Natural killer cell (primary cell): ENCODE measurements around the gene NLRP4. TPM values are rescaled to one million over a fixed set of nuclear protein-coding genes. Genes with fewer than 3 reads are reported as not detected.

Experiments
- ATAC-seq, 3 donors: fragments of 150-1000 bp in 2 of 3; fragments of 200-7000 bp in 1 of 3; cut with Tn5 transposase; 1 replicate in 1 of 3; 2 replicates in 2 of 3; pipeline ENCODE4 v1.10.0; 2021; ENCODE audit warnings: mild to moderate bottlenecking in 2 of 3, moderate library complexity in 2 of 3
- DNase-seq, 2 donors: peaks; one replicate each; pipeline versions ENCODE4 v3.0.0 to v3.0.0-alpha.2; 2013 to 2021; ENCODE audit warnings: mixed read lengths in 1 of 2
- H3K27ac ChIP-seq: one replicate; pipeline ENCODE4 v1.5.1; 2013; ENCODE audit warnings: mild to moderate bottlenecking, low read length
- H3K27me3 ChIP-seq: one replicate; pipeline ENCODE4 v1.6.1; 2013; ENCODE audit warnings: low read length; ENCODE audit not compliant: control insufficient read depth, insufficient read depth
- H3K36me3 ChIP-seq: one replicate; pipeline ENCODE4 v1.6.1; 2013; ENCODE audit warnings: low read length; ENCODE audit not compliant: control insufficient read depth, insufficient read depth
- H3K4me1 ChIP-seq: one replicate; pipeline ENCODE4 v1.6.1; 2013; ENCODE audit warnings: low read length; ENCODE audit not compliant: control insufficient read depth, insufficient read depth
- H3K4me3 ChIP-seq: one replicate; pipeline ENCODE4 v1.5.1; 2013; ENCODE audit warnings: low read length
- H3K9me3 ChIP-seq: one replicate; pipeline ENCODE4 v1.6.1; 2013; ENCODE audit warnings: low read length; ENCODE audit not compliant: control insufficient read depth, insufficient read depth
- H3K27ac Mint-ChIP-seq, 2 donors: one replicate each; pipeline ENCODE4 v1.8.0; 2022; ENCODE audit warnings: mild to moderate bottlenecking in 2 of 2, mixed read lengths in 2 of 2, moderate library complexity in 1 of 2
- H3K27me3 Mint-ChIP-seq, 2 donors: one replicate each; pipeline ENCODE4 v1.8.0; 2022; ENCODE audit warnings: low read depth in 2 of 2, mixed read lengths in 2 of 2
- H3K36me3 Mint-ChIP-seq: one replicate; pipeline ENCODE4 v1.8.0; 2022; ENCODE audit warnings: mixed read lengths
- H3K4me1 Mint-ChIP-seq, 2 donors: one replicate each; pipeline ENCODE4 v1.8.0; 2022; ENCODE audit warnings: mixed read lengths in 2 of 2
- H3K4me3 Mint-ChIP-seq: one replicate; pipeline ENCODE4 v1.8.0; 2022; ENCODE audit warnings: mild to moderate bottlenecking, moderate library complexity, mixed read lengths
- H3K9me3 Mint-ChIP-seq, 2 donors: one replicate each; pipeline ENCODE4 v1.8.0; 2022; ENCODE audit warnings: mixed read lengths in 2 of 2
- WGBS: methylation state at CpG from one replicate; pipeline ENCODE4 v1.1.7; 2013; ENCODE audit warnings: missing lambda C conversion rate; ENCODE audit not compliant: insufficient coverage; 5-methylcytosine and 5-hydroxymethylcytosine counted together
- intact Hi-C: fragments of 100-400 bp; cut with micrococcal nuclease; formaldehyde crosslinking; loops from one replicate; pipeline ENCODE4 v1.14.2; 2022
- total RNA-seq, 4 donors: library from RNA; stranded (reverse); fragments of 120-200 nt in 1 of 4; gene quantifications; one replicate each; pipeline versions ENCODE4 v1.2.3 to v1.2.4, GENCODE V29; 2013 to 2022
- TF ChIP-seq, protein P1 (sequence below): fragments of 200-600 bp; IDR thresholded peaks from one replicate; pipeline ENCODE4 v1.8.0; 2022; ENCODE audit warnings: antibody characterized with exemption

The NLRP4 gene
- total RNA-seq, 3 donors from 2014 or later (not counting 1 experiment from before 2014, with no cell fraction given): not detected

DNA sequence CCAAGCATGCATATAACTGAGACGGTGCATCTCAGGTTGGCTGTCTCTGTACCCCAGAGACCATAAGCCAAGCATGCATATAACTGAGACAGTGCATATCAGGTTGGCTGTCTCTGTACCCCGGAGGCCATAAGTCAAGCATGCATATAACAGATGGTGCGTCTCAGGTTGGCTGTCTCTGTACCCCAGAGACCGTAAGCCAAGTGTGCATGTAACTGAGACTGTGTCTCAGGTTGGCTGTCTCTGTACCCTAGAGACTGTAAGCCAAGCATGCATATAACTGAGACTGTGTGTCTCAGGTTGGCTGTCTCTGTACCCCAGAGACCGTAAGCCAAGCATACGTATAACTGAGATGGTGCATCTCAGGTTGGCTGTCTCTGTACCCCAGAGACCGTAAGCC lies 30.8 kb downstream of the NLRP4 start:
- ATAC-seq (no peak), DNase-seq (no peak)
- H3K9me3 Mint-ChIP-seq: peaks cover 4 to 8% of the 10 kb centered on the region in 2 donors
- intact Hi-C loops: no loop called here
- no peaks in the 10 kb centered on the region for H3K4me1 Mint-ChIP-seq
- H3K36me3 Mint-ChIP-seq: no peaks in the 10 kb centered on the region
- no peak overlapping the region for H3K27ac Mint-ChIP-seq
- Histone ChIP-seq H3K4me1 (no peaks in the 10 kb centered on the region), H3K27ac (no peak overlapping the region), H3K9me3 (peaks cover 10% of the 10 kb centered on the region), H3K4me3 (no peak overlapping the region), H3K27me3 (no peaks in the 10 kb centered on the region), H3K36me3 (no peaks in the 10 kb centered on the region)
- no peak overlapping the region for H3K4me3 Mint-ChIP-seq
- WGBS: 91% methylated on average over 7 of the region's 7 CpGs
- TF ChIP-seq, protein P1, sequence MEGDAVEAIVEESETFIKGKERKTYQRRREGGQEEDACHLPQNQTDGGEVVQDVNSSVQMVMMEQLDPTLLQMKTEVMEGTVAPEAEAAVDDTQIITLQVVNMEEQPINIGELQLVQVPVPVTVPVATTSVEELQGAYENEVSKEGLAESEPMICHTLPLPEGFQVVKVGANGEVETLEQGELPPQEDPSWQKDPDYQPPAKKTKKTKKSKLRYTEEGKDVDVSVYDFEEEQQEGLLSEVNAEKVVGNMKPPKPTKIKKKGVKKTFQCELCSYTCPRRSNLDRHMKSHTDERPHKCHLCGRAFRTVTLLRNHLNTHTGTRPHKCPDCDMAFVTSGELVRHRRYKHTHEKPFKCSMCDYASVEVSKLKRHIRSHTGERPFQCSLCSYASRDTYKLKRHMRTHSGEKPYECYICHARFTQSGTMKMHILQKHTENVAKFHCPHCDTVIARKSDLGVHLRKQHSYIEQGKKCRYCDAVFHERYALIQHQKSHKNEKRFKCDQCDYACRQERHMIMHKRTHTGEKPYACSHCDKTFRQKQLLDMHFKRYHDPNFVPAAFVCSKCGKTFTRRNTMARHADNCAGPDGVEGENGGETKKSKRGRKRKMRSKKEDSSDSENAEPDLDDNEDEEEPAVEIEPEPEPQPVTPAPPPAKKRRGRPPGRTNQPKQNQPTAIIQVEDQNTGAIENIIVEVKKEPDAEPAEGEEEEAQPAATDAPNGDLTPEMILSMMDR: no peak
- no peaks in the 10 kb centered on the region for H3K27me3 Mint-ChIP-seq

- Mint-ChIP-seq H3K27me3 (no peaks in the 10 kb centered on the region), H3K27ac (no peak overlapping the region)
- TF ChIP-seq, protein P1: no peak
Measured at GRCh38 chr19:55870736-55871135, 34.4 kb downstream of the NLRP4 start.

DNA sequence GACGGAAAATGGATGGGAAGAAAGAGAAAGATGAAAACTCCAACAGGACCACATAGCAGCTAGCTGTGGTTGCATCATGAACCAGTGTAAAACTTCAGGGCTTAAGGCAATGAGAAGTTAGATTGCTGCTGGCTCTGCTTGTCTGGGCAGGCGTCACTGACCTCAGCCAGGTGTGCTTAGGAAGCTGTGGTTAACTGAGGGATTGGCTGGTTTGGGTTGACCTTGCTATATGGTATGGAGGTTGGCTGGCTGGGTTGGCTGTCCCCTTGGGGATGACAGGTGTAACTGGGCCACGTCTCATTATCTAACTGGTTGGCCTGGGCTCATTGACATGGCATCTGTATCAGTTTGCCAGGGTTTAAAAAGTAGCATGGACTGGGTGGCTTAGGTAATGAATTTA lies 40.9 kb downstream of the NLRP4 start:
- no peak for DNase-seq
- peaks cover 6 to 15% of the 10 kb centered on the region in 2 donors for H3K9me3 Mint-ChIP-seq
- no peak overlapping the region for H3K4me3 ChIP-seq

More at GRCh38 chr19:55870736-55871135, 34.4 kb downstream of the NLRP4 start:
- Mint-ChIP-seq H3K9me3 (peaks cover 3 to 7% of the 10 kb centered on the region in 2 donors), H3K4me3 (no peak overlapping the region), H3K36me3 (no peaks in the 10 kb centered on the region), H3K4me1 (no peaks in the 10 kb centered on the region)
- 87% methylated on average over 11 of the region's 11 CpGs for WGBS
- Histone ChIP-seq H3K9me3 (peaks cover 10% of the 10 kb centered on the region), H3K36me3 (no peaks in the 10 kb centered on the region), H3K27me3 (no peaks in the 10 kb centered on the region), H3K4me1 (no peaks in the 10 kb centered on the region), H3K4me3 (no peak overlapping the region), H3K27ac (no peak overlapping the region)
- ATAC-seq (no peak), DNase-seq (no peak)
- intact Hi-C loops: no loop called here

More for the DNA sequence above, 40.9 kb downstream of the NLRP4 start:
- Histone ChIP-seq H3K36me3 (no peaks in the 10 kb centered on the region), H3K27me3 (no peaks in the 10 kb centered on the region), H3K4me1 (no peaks in the 10 kb centered on the region), H3K9me3 (no peaks in the 10 kb centered on the region), H3K27ac (no peak overlapping the region)
- intact Hi-C loops: no loop called here
- H3K27ac Mint-ChIP-seq: no peak overlapping the region
- peaks cover 0 to 2% of the 10 kb centered on the region in 2 donors for H3K27me3 Mint-ChIP-seq
- TF ChIP-seq, protein P1: no peak
- H3K4me3 Mint-ChIP-seq: no peak overlapping the region
- no peak for ATAC-seq
- peaks cover 12% of the 10 kb centered on the region for H3K36me3 Mint-ChIP-seq
- 50% methylated on average over 3 of the region's 3 CpGs for WGBS
- no peaks in the 10 kb centered on the region for H3K4me1 Mint-ChIP-seq
